ENCODE results near the gene UBE2E2.

Gene UBE2E2

DNA sequence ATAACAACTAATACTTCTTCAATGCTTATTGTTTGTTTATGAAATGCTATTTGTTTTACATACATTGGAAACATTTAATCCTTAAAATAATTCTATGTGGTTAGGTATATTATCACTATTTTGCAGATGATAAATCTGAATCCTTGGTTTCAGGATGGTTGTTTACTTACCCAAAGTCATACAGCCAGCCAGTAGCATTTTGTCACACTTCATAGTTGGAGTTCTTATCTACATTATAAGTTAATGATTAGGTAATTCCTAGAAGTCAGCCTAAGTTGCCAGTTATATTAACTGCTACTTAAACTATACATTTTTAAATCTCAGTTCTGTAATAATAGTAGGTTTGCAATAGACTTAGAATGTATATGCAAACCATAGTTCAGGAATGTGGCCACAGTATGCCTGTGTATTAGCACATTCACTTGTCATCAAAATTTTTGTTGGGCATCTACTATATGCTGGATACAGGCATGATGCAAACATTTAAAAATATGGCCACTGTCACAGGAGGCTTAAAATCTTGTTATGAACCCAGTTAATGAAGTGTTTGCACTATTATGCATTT is 187.9 kb downstream of the UBE2E2 start:
- DNase-seq (ENCODE audit: low spot score) = no peak

DNA sequence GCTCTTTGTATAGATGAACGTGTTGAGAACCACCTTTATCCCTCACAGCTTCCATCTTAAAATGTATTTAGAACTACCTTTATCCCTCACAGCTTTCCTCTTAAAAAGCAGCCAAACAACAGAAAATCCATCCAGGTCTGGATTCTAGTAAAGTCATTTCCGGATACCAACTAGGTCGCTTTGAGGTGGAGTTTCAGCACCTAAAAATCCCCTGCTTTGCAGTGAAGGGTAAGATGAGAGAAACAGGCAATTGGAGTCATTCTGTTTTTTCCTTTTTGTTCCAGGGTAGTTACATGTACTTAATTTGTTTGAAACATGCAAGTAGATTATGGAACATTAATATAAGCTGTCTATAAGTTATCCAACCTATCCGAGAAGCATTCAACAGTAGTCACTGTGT is 192.0 kb downstream of the UBE2E2 start:
- no peak for DNase-seq (ENCODE audit: low spot score)

DNA sequence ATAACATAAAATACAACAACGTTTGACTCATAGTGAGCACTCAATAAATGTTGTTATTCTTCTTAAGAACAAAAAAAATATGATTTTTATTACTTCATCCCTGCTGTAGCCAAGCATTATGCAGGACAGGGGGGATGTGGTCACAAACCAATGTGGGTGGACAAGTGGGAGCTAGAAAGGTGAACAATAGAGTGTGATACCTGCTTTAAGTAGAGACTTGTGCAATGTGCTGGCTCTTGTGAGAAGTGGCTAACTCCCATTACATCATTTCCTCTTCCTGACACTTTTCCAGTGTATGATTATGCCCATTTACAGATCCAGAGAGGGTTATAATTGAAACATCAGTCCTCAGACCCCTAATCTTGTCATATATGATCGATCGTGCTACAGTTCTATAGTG is 193.6 kb downstream of the UBE2E2 start:
- peak; percentile 20 for DNase-seq (ENCODE audit: low spot score)

DNA sequence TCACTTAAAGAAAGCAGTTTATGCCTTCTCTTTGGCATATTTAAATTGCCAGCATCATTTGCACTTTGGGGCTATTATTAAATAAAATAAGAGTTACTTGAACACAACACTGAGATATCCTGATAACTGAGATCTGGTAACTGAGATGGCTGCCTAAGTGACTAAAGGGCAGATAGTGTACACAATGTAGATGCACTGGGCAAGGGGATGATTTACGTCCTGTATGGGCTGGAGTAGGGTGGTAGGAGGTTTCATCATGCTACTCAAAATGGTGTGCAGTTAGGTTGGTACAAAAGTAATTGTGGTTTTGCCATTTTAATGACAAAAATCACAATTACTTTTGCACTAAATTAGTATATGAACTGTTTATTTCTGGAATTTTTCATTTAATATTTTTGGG is 196.1 kb downstream of the UBE2E2 start:
- DNase-seq (ENCODE audit: low spot score) = no peak

DNA sequence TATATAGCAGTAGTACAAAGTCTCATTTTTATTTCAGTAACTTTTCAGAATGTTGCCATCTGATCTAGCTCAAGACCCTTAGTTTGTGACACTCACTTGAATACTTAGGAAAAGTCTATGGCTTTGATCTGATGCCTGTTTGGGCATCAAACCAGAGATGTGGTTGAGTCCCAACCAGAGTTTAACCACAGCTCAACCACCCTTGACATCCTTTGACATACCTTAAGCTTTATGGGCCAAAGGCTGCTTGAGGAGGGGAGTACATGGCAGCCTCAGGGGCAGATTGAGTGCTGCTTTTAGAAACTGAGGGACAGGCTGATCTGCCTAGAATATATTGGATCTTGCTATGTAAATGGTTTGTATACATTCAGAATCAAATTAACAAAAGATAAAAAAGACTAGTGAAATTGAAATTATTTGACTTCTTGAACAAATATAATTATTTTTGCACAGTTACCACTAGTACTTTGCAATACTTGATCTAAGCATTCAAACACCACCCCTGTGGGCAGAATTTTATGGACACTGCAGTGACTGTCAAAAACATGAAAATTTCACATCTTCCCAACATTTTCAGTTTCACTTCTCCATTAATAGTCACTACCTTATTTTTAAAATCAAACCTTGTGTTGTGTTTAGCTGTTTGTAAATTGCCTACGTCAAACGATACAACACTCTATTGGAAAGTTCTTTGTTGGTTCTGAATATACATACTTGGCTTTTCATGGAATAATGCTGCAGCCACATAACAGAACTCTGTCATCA is 199.8 kb downstream of the UBE2E2 start:
- peak; percentile 27 for DNase-seq (ENCODE audit: low spot score)

DNA sequence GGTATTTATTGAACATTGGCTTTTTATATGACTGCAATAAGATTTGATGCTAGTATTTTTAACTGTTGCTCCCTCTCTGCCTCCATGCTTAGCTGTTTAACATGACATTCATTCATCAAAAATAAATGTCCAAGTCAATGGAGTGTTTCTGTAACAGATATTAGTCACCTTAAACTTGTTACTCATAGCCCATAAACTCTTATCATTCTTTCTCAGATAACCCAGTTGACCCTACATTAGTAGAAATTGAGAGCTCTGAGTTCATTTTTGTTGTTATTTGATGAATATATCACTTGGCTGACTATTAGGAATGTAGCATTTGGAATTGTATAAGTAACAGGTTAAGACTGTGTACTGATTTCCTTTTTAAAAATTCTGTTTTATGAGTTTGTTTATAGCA is 201.1 kb downstream of the UBE2E2 start:
- DNase-seq (ENCODE audit: low spot score) = no peak

DNA sequence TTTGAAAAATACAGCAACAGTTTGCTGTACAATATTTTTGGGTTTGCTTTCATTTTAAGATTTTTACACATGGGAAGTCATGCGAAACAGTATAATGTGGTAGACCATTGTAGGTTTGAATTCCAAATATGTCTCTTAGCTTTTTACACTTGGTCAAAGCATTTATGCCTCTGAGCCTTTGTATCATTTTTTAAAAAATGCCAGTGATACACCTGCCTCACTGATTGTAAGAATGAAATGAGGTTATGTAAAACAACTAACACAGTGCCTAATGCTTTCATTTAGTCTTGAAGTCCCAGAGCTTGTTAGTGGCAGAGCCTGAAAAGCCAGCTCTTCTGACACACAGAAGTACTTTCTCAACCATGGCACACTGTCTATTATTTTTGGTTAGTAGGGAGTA is 202.0 kb downstream of the UBE2E2 start:
- no peak for DNase-seq (ENCODE audit: low spot score)

DNA sequence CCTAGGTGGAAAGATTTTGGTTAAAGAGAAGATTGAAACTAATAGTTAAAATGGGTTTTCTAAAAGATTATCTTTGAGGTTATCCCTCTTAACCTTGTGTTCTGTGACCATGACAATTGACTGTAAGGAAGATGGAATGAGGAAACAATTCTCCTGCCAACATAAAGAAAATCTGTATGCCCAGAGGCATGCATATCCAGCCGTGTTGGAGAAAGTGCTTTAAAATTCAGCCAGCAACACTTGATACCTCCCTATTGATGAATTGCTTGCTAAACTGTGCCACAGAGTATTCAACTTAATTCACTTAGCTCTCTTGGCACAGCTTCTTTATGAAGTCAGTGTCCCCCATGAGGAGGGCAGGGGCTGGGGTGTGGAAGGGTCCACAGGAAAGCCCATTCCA is 203.5 kb downstream of the UBE2E2 start:
- no peak for DNase-seq (ENCODE audit: low spot score)

DNA sequence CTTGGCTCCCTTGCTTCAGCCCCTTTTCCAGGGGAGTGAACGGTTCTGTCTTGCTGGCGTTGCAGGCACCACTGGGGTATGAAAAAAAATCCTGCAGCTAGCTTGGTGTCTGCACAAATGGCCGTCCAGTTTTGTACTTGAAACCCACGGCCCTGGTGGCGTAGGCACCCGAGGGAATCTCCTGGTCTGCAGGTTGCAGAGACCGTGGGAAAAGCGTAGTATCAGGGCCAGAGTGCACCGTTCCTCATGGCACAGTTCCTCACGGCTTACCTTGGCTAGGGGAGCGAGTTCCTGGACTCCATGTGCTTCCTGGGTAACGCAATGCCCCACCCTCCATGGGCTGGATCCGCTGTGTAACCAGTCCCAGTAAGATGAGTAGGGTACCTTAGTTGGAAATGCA is 214.9 kb downstream of the UBE2E2 start:
- DNase-seq (ENCODE audit: low spot score) = no peak

DNA sequence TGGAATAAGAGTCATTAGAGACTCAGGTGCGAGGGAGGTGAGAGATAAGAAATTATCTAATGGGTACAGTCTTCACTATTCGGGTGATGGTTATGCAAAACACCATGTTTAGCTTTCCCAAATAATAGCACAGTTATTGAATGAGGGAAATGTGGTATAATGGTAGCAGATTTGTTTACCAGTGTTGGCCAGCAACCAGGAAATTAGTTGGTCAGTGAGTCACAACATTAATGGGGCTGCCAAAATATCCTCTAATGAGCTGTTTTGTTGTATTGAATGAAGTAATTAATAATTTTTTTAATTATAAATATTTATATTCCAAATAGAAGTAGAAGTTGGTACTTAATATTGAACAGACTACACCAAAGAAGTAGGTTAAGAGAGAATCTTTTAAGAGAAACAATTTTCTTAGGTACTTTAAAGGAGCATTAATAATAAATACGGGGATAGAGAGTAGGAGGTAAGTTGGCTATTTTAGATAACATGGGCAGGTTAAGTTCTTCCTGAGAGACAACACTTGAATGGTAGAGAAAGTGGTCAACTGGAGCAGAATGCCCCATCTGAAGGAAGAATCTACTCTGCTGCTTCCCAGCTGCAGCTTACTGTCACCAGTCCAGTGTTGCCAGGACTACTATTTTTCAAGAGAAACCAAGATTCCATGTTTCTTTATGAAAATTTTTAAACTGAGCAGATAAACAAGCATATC is 218.8 kb downstream of the UBE2E2 start:
- DNase-seq (ENCODE audit: low spot score) = no peak

DNA sequence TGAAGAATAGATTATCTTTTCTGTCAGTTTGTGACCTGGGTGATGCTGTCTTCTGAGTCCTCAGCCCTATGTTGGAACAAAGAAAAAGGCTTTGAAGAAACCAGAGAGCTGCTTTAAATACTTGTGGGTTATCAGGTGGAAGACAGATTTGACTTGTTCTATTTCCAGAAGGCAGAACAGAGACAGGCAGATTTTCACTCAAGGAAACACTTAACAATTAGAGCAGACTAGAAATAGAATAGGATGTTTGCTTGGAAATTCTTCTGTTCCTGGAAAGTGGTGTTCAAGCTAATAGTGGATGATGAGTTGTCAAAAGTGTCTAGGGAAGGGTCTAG is 219.4 kb downstream of the UBE2E2 start:
- no peak for DNase-seq (ENCODE audit: low spot score)

DNA sequence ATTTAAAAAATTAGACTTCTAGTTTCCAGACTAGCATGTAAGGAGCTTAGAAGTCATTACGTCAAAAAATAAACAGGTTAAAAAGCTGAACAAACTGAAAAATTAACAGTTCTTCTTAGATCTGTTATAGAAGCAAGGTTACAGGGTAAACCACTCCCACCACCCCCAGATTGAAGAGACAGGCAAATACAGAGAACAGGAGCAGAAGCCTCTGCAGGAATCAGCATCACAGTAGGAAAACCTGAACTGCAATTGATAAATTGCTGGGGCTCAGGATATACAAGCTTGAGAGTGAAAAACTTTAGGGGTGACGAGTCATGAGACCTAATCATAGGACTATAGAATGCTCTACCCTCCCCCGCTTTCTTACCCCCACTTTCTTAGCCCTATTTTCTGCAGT is 222.3 kb downstream of the UBE2E2 start:
- no peak for DNase-seq (ENCODE audit: low spot score)

DNA sequence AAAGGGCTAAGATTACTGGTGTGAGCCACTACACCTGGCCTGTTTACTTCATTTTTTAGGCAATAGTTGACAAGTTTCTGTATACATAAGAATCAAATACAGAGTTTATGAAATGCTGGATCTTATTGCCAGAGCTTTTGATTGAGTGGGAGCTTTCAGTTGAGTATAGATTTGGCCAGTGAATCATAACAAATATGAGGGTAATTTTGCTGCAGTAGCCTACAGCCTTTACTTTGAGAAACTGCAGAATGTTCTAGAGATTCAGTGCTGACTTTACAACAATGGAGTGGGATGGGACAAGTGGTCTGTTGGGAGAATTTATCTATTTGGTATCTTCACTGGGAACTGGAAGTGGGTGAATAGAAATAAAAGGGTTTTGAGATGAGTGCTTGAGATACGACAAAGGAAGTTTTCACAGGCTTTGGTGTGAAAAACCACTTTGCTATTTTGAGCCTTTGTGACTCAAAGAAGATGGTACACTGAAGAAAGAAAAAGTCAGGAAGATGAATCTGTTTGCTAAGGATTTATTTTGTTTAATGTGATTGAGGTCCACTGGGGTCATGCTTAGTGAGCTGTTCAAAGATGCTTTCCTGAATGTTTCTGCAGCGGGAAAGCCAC is 227.8 kb downstream of the UBE2E2 start:
- DNase-seq (ENCODE audit: low spot score) = no peak

DNA sequence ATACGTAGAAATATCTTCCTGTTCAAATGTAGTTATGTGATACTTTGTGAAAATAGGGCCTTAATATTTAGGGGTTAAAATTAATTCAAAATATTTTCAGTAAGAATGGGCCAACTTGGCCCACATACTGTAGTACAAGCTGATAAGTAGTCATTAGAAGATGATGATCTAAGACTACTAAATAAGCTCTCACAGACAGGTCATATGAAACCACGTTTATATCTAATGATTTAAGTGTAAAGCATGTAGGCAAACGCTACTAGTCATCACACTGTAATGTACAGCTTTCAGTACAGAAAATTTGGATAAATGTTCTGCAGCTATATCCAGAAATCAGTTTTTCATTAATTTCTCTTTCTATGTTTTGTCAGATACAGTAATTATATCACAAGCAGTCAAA is 228.6 kb downstream of the UBE2E2 start:
- DNase-seq (ENCODE audit: low spot score) = no peak

DNA sequence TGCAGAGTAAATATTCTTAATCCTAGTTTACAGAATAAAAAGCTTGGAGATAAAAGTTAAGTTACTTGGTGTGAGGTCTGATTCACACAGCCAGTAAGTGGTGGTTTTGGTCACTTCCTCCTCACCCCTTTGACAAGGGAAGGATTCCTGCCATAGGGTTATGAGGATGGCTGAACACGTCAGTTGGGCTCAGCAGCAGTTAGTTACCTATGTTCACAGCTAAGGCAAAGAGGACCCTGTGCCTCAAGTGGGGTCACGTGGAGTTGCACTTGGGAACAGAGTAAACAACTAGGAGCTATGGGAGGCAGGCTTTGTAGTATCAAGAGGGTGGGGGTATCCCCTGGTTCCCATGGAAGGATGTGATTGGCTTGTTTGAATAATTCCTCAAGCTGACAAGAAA is 232.2 kb downstream of the UBE2E2 start:
- no peak for DNase-seq (ENCODE audit: low spot score)

DNA sequence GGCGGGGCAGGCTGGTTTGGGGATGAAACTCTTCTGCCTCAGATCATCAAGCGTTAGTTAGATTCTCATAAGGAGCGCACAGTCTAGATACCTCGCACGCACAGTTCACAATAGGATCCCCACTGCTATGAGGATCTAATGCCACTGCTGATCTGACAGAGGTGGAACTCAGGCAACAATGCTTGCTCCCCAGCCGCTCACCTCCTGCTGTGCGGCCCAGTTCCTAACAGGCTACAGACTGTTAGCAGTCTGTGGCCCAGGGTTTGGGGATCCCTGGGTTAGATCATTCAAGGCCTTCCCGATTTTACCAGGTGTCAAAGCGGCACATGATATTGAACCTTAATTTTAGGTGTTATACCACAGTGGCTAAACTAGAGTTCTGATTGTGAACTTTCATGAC is 232.8 kb downstream of the UBE2E2 start:
- DNase-seq (ENCODE audit: low spot score) = no peak

DNA sequence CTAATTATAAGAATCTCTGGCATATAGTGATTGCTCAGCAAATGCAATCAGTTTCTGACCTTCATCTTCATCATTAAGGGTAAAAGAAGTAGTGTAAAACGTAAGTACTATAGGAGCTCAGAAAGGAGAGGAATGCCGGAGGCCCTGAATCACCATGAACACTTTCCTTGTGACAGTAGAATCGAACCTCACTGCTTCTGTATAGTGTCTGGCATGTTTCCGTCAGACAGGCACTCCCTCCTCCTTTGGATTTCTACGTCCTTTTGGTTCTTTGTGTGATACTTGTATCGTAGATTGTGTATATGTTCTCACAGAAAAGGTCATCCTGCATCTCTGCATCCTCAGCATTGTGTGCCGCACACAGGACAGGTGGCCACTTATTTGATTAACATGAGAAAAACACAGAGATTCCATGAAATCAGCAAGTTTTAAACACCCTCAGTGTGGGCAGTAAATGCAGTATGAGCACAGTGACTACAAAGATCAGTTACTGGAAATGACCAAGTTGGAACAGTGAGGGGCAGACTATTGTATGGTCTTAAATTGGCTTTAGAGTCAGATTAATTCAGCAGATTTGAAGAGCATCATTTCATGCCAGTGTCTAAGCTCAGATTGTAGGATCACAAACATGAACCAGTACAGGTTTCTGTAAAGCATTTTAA is 234.5 kb downstream of the UBE2E2 start:
- DNase-seq (ENCODE audit: low spot score) = no peak

DNA sequence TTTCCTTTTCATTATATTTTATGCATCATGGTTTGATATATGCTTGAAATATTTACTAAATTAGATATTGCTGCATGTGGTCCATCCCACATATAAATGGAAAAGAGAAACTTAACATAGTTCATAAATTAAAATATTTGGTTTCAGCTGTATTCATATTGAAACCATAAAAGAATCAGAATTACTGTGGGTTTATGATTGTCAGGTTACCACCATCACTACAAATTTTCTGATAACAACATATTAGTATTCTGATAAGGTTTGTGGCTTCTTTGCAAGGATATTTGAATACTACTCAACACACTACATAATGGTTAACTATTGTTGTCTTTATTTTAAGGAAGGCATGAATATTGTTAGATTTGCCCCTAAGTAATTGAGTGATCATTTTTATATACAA is 235.5 kb downstream of the UBE2E2 start:
- no peak for DNase-seq (ENCODE audit: low spot score)

DNA sequence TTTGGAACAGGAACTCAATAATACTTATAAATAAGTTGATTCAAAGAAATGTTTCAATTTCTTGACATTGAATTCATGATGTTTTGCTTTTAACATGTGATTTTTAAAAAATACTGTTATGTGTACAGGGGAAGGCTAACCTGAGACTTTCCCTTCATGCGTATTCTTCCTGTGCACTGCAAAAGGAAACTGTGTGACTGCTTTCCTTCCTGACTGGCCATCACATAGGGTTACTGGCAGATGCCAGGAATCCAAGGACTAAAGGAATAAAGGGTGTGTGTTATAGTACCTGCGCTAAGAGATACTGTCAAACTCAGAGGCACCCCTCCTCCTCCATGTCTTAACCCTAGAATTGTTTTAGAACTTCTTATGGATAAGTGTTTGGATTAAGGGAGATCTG is 236.0 kb downstream of the UBE2E2 start:
- DNase-seq (ENCODE audit: low spot score) = no peak

DNA sequence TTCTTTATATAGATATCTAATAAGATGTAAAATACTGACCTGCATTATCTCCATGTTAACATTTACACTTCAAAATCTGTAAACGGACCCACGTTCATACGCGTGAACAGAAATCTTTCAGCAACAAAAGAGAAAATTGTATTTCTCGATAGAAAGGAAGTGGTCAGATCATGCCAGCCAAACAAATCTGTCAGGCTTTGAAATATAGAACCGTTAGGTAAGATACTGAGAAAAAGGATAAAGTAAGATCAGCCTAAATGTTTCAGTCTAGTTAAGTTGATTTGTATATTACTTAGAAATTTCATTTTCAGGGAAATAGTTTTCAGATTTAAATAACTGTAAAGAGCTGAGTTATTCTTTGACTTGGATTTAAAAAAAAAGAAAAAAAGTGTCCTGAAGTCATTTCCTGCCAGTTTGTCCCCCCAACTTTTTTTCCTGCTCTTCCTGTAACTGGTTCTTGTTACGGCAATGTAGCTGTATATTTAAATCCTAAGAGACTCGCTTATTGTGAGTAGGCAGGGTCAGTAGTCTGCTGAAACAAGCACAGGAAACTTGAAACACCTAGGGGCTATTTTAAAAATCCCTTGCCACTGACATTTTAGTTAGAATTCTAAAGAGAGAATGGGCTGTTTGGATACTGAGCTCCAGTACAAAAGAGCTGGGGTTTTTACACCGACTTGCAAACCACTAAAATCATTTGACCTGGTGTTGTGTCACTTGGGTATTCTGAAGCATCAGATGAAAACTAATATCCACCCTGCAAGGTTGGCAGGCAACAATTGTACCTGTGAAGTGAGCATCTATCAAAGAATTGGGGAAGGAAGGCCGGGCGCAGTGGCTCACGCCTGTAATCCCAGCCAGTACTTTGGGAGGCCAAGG is 237.5 kb downstream of the UBE2E2 start:
- DNase-seq (ENCODE audit: low spot score) = no peak

DNA sequence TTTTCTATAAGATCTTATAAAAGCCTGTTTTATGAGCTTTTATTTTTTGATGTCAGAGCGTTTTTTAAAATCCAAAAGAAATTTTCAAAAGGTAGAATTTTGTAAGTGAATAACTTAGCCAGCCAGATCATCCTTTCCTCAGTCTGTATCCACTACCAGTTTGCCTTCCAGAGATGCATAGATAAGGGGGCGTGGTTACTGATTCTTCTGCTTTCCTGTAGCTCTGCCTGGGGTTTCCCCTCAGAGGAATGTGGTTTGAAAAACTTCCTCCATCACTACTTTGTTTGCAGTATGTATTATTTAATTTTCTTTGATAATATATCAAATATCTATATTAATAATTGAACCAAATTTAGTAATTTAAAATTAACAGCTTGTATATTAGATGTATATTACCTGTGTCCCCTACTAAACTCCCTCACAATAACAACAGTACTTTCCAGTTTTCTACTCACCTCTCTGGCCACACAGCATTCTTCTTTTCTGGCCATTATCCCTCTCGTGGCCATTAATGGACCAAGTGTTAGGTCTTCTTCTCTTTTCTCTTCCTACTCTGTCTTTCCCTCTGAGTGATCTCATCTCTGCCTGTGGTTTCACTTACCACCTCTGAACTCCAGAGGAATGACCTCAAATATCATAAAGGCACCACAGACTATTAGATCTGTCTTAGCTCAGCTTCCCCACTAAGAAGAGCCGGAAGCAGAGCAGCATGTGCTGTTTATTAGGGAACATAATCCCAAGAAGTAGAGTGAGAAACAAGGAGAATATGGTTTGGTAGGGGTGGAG is 239.7 kb downstream of the UBE2E2 start:
- DNase-seq (ENCODE audit: low spot score) = peak; percentile 18

Measured in SW480 (cell line).